NT2/D1 (cell line): ENCODE measurements around the gene HHIP.

Experiments used
- SUZ12 ChIP-seq: IDR thresholded peaks from 2 replicates; pipeline ENCODE4 v1.6.1; 2011; ENCODE audit not compliant: insufficient read length, insufficient read depth; ENCODE audit errors: extremely low read depth
- ZNF274 ChIP-seq: IDR thresholded peaks from 2 replicates; pipeline ENCODE4 v1.6.1; 2011; ENCODE audit warnings: mild to moderate bottlenecking, low read depth, low read length

- TF ChIP-seq ZNF274 (no peak), SUZ12 (no peak)
Measured at GRCh38 chr4:144714166-144714565, 68.2 kb downstream of the HHIP start.
